RCC 7860 (cell line): ENCODE data around the gene TIGD4.

Experiments
- DNase-seq: peaks from one replicate; pipeline ENCODE4 v3.0.0-alpha.2; 2015; ENCODE audit warnings: low spot score
- FAIRE-seq: peaks from 2 replicates; lab custom pipeline; 2012; peaks lifted over from hg19 to GRCh38; lab: Jason Lieb, UNC

The TIGD4 gene

GRCh38 chr4:152779513-152780266 lies at the start of gene TIGD4, which contains the start of gene ARFIP1:
Gene TIGD4 (minus strand): TSS chr4:152779730. CDS start chr4:152771004, 8,726 bp downstream.
Gene ARFIP1 (plus strand): TSS chr4:152779954. CDS start chr4:152829634, 49,680 bp downstream.
- FAIRE-seq (peak; percentile 52), DNase-seq (peak; percentile 83)

GRCh38 chr4:152828122-152828521 lies 48.6 kb upstream of the TIGD4 start:
- DNase-seq (no peak), FAIRE-seq (no peak)

GRCh38 chr4:152825336-152825735 lies 45.8 kb upstream of the TIGD4 start:
- FAIRE-seq: no peak
- no peak for DNase-seq

- DNase-seq: no peak
- FAIRE-seq: no peak
Observed at GRCh38 chr4:152824561-152824960, 45.0 kb upstream of the TIGD4 start.

GRCh38 chr4:152822323-152822722 lies 42.8 kb upstream of the TIGD4 start:
- FAIRE-seq (no peak), DNase-seq (no peak)

GRCh38 chr4:152820073-152820472 lies 40.5 kb upstream of the TIGD4 start:
- no peak for FAIRE-seq
- DNase-seq: no peak

GRCh38 chr4:152819026-152819645 lies 39.6 kb upstream of the TIGD4 start:
- FAIRE-seq: no peak
- no peak for DNase-seq

- FAIRE-seq: no peak
- DNase-seq: no peak
Observed at GRCh38 chr4:152817331-152817730, 37.8 kb upstream of the TIGD4 start.

- DNase-seq (no peak), FAIRE-seq (no peak)
Observed at GRCh38 chr4:152815078-152815477, 35.5 kb upstream of the TIGD4 start.

- FAIRE-seq (no peak), DNase-seq (no peak)
Observed at GRCh38 chr4:152810715-152811287, 31.3 kb upstream of the TIGD4 start.

GRCh38 chr4:152808670-152809069 lies 29.1 kb upstream of the TIGD4 start:
- no peak for DNase-seq
- FAIRE-seq: no peak

- DNase-seq (peak; percentile 5), FAIRE-seq (no peak)
Observed at GRCh38 chr4:152807294-152807829, 27.8 kb upstream of the TIGD4 start.

GRCh38 chr4:152806501-152807125 lies 27.1 kb upstream of the TIGD4 start:
- FAIRE-seq: no peak
- DNase-seq: no peak

GRCh38 chr4:152805818-152806217 lies 26.3 kb upstream of the TIGD4 start:
- FAIRE-seq (no peak), DNase-seq (no peak)

GRCh38 chr4:152805071-152805650 lies 25.6 kb upstream of the TIGD4 start:
- no peak for DNase-seq

GRCh38 chr4:152803541-152803940 lies 24.0 kb upstream of the TIGD4 start:
- DNase-seq (no peak), FAIRE-seq (no peak)

More at GRCh38 chr4:152805071-152805650, 25.6 kb upstream of the TIGD4 start:
- FAIRE-seq: no peak

GRCh38 chr4:152795891-152796290 lies 16.4 kb upstream of the TIGD4 start:
- FAIRE-seq (no peak), DNase-seq (no peak)

GRCh38 chr4:152786627-152787026 lies 7.1 kb upstream of the TIGD4 start:
- FAIRE-seq (no peak), DNase-seq (no peak)

GRCh38 chr4:152785639-152786615 lies 6.4 kb upstream of the TIGD4 start:
- no peak for FAIRE-seq
- DNase-seq: no peak
